Ovary (tissue), 9 donors: ENCODE data around the gene TBX2. TPM values are rescaled to one million over a fixed set of nuclear protein-coding genes. Genes with fewer than 3 reads are reported as not detected.
"Not testable (repeated sequence)": the region's sequence is repeated elsewhere in the genome, so short reads cannot be mapped to it uniquely, and the experiment has no call there.

Source experiments
- DNase-seq, 5 donors: peaks; one replicate each; pipeline ENCODE4 v3.0.0-alpha.2; 2019 to 2020
- H3K27ac ChIP-seq, 2 donors: fragments of 200-600 bp; one replicate each; pipeline versions ENCODE4 v1.5.1 to v1.8.0; 2019 to 2022
- H3K27me3 ChIP-seq: fragments of 200-600 bp; one replicate; pipeline ENCODE4 v1.8.0; 2022
- H3K36me3 ChIP-seq: fragments of 200-600 bp; sonication (generic); one replicate; pipeline ENCODE4 v1.5.1; 2019
- H3K4me1 ChIP-seq: one replicate; pipeline ENCODE4 v1.8.1; 2013; ENCODE audit warnings: mild to moderate bottlenecking, moderate library complexity; ENCODE audit not compliant: insufficient read depth
- H3K4me3 ChIP-seq: fragments of 200-600 bp; sonication (generic); one replicate; pipeline ENCODE4 v1.5.1; 2017
- H3K9me3 ChIP-seq, 2 donors: fragments of 200-600 bp in 1 of 2; sonication (generic) in 1 of 2; one replicate each; pipeline versions ENCODE4 v1.5.1 to v1.8.1; 2013 to 2019; ENCODE audit warnings: mild to moderate bottlenecking in 1 of 2, moderate library complexity in 1 of 2
- EP300 ChIP-seq: sonication (generic); formaldehyde crosslinking; IDR thresholded peaks from one replicate; pipeline ENCODE4 v1.6.1; 2017; ENCODE audit warnings: antibody characterized with exemption
- POLR2A ChIP-seq: fragments of 450-650 bp; IDR thresholded peaks from one replicate; pipeline ENCODE4 v1.6.1; 2017; ENCODE audit warnings: antibody characterized with exemption, mild to moderate bottlenecking, moderate library complexity
- WGBS, 3 donors: extraction: QIAGEN DNeasy Blood & Tissue Kit in 1 of 3; methylation state at CpG; one replicate each; pipeline versions ENCODE4 v1.1.5 to v1.1.7; 2013 to 2017; 5-methylcytosine and 5-hydroxymethylcytosine counted together
- intact Hi-C, 4 donors: fragments of 100-400 bp; cut with DNase I; formaldehyde crosslinking; loops; one replicate each; pipeline versions ENCODE4 v1.11.0 to v1.15.1; 2022 to 2023
- polyA plus RNA-seq, 2 donors: library from polyadenylated mRNA; stranded (reverse); fragments of 200-250 nt in 1 of 2; fragments of 350-450 nt in 1 of 2; fragmentation: Illumina TruSeq in 1 of 2; extraction: RNeasy Lipid Tissue Mini Kit (QIAGEN cat#74804) in 1 of 2; gene quantifications; one replicate each; pipeline ENCODE4 v1.2.3, GENCODE V29; 2013 to 2014
- total RNA-seq, 7 donors: library from RNA; depleted of rRNA in 2 of 7; stranded (reverse); fragments of >200 nt in 2 of 7; fragmentation: NEBNext Ultra II Directional in 3 of 7; extraction: Animal tissue kit (Norgen Biotek cat#: 25700) in 3 of 7; gene quantifications; one replicate each; pipeline versions ENCODE4 v1.1.0 to v1.2.4, GENCODE V29; 2016 to 2023
- TF ChIP-seq, protein P1 (sequence below), 3 donors: fragments of 450-650 bp in 2 of 3; fragments of 200-600 bp in 1 of 3; IDR thresholded peaks; one replicate each; pipeline versions ENCODE4 v1.5.1 to v1.8.0; 2016 to 2022; ENCODE audit warnings: antibody characterized with exemption in 3 of 3, mild to moderate bottlenecking in 1 of 3
- donor health status: DM: no; HTN: no; CAD: no; lungs with moderate emphysema.
- donor health status: DM: no; HTN: no; CAD: no.
- donor health status: Bipolar disorder and iron deficiency.
- donor health status: DM: yes; HTN: yes; CAD: no.
- donor health status: DM: no; HTN: no; CAD: no.
- donor health status: DM: yes; HTN: yes; CAD: no.

Gene TBX2
- total and polyA plus RNA-seq, 9 donors = 4.8 to 22.2 (median 16.0) TPM

DNA sequence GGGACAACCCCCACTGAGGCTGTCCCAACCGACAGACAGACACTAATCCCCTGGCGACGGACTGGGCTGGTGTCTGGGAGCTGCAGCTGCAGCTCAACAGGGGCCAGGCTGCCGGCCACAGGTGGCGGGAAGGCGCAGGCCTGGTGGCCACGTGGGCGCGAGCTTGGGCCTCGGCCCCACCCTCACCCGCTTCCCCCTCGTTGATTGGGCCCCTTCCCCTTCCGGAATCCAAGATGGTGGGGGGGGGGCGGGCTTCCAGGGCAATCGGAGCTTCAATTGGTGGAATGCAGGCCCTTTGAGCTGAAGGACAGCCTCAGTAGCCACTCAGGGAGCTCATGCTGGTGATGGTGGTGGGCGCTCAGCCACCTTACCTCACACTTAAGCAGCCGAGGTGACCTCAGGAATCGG lies 43.8 kb downstream of the TBX2 start:
- no peak overlapping the region for H3K4me3 ChIP-seq
- TF ChIP-seq, protein P1, sequence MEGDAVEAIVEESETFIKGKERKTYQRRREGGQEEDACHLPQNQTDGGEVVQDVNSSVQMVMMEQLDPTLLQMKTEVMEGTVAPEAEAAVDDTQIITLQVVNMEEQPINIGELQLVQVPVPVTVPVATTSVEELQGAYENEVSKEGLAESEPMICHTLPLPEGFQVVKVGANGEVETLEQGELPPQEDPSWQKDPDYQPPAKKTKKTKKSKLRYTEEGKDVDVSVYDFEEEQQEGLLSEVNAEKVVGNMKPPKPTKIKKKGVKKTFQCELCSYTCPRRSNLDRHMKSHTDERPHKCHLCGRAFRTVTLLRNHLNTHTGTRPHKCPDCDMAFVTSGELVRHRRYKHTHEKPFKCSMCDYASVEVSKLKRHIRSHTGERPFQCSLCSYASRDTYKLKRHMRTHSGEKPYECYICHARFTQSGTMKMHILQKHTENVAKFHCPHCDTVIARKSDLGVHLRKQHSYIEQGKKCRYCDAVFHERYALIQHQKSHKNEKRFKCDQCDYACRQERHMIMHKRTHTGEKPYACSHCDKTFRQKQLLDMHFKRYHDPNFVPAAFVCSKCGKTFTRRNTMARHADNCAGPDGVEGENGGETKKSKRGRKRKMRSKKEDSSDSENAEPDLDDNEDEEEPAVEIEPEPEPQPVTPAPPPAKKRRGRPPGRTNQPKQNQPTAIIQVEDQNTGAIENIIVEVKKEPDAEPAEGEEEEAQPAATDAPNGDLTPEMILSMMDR (IDR thresholded peaks at IDR 0.05) = no peak
- TF ChIP-seq EP300 = no peak
- no peak for TF ChIP-seq POLR2A
- H3K9me3 ChIP-seq = no peaks in the 10 kb centered on the region
- no peaks in the 10 kb centered on the region for H3K4me1 ChIP-seq
- 50 to 83% (median 71%) methylated on average over 16 to 18 of the region's 18 CpGs for WGBS, 3 donors
- H3K36me3 ChIP-seq = no peaks in the 10 kb centered on the region
- no peak overlapping the region for H3K27ac ChIP-seq
- intact Hi-C loops = no loop called here
- no peak for DNase-seq
- no peaks in the 10 kb centered on the region for H3K27me3 ChIP-seq

DNA sequence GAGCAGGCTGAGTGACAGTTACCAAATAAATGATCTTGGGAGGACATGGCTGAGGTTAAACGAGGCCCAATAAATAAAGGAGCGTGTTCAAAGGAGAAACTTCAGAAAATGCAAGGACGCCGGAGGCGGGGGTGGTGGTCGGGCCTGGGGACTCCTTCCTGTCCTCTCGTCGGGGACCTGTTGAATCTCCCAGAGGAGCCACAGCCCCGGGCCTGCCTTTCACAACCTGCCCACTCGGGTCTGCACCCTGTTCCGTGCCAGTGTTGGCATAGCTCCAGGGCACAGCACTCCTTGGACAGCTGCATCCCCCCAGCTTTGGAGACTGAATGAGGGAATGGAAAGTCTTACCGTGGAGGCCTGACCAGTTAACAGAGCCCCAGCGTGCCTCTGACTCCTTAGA lies 44.4 kb downstream of the TBX2 start:
- Histone ChIP-seq H3K27me3 (no peaks in the 10 kb centered on the region), H3K27ac (no peak overlapping the region), H3K4me3 (no peak overlapping the region), H3K4me1 (no peaks in the 10 kb centered on the region), H3K9me3 (no peaks in the 10 kb centered on the region), H3K36me3 (no peaks in the 10 kb centered on the region)
- no peak for DNase-seq
- WGBS, 3 donors = 72 to 80% (median 75%) methylated on average over 13 of the region's 13 CpGs
- TF ChIP-seq EP300 (no peak), POLR2A (no peak)
- TF ChIP-seq, protein P1 (IDR thresholded peaks at IDR 0.05) = no peak
- intact Hi-C loops = no loop called here

DNA sequence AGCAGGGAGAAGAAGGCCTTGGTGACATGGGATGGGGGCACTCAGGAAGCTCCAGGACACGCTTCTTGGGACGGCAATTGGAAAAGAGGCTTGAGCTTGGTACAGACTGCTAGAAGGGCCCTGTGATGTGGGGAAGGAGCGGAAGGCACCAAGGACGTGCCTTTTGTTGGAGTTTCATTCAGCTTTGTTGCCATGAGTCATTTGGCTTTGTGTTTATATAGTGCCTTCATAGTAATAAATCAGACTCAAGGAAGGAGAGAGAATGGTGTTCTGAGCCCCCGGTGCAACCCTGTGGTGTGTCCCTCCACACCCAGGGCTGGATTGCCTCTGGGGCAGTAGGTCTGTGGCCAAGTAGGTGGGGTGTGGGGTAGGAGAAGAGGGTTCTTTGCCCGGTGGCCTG lies 45.2 kb downstream of the TBX2 start:
- H3K36me3 ChIP-seq = no peaks in the 10 kb centered on the region
- TF ChIP-seq EP300 (no peak), POLR2A (no peak)
- TF ChIP-seq, protein P1 (IDR thresholded peaks at IDR 0.05) = no peak
- H3K27ac ChIP-seq = no peak overlapping the region
- DNase-seq = no peak
- H3K9me3 ChIP-seq = no peaks in the 10 kb centered on the region
- no peak overlapping the region for H3K4me3 ChIP-seq
- no peaks in the 10 kb centered on the region for H3K27me3 ChIP-seq
- WGBS, 3 donors = 61 to 69% (median 68%) methylated on average over 6 of the region's 6 CpGs
- intact Hi-C loops = no loop called here
- H3K4me1 ChIP-seq = no peaks in the 10 kb centered on the region

DNA sequence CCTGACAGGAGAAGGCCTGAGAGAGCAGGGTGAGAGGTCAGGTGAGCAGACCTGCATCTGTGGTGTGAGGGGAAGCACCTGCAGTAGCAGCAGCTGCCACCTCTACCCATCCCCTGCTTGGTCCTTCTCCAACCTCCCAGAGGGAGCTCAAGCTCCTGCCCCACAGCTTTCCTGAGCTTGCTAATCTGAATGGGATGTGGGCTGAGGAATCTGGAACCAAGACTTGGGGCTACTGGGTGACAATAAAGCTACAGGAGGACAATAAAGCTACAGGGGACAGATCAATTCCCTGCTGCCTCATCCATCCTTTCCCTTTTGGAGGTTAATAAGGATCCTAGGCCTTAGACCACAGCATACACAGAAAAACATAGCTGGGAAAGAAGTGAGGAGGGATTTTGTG lies 47.7 kb downstream of the TBX2 start:
- H3K27me3 ChIP-seq = no peaks in the 10 kb centered on the region
- H3K4me3 ChIP-seq = no peak overlapping the region
- H3K36me3 ChIP-seq = no peaks in the 10 kb centered on the region
- intact Hi-C loops = no loop called here
- no peaks in the 10 kb centered on the region for H3K4me1 ChIP-seq
- H3K9me3 ChIP-seq = no peaks in the 10 kb centered on the region
- H3K27ac ChIP-seq = no peak overlapping the region
- DNase-seq = no peak
- TF ChIP-seq POLR2A (no peak), EP300 (no peak)
- TF ChIP-seq, protein P1 (IDR thresholded peaks at IDR 0.05) = no peak

DNA sequence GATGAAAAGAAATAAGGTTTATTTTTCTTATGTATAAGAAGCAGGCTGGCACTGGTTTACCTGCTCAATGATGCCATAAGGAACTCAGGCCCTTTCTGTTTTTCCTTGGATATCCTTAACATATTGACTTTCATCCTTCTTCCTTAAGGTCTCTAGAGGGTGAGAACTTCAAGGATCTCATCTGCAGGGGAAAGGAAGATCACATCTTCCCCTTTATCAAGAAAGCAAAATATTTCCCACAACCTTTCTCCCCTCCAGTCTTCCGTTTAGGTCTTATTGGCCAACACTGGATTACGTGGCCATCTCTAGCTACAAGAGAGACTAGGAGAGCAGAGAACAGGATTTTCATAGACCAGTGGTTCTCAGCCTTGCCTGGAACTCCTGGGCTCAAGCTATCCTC lies 48.4 kb downstream of the TBX2 start:
- DNase-seq = no peak
- no peaks in the 10 kb centered on the region for H3K4me1 ChIP-seq
- intact Hi-C loops = no loop called here
- no peaks in the 10 kb centered on the region for H3K27me3 ChIP-seq
- H3K27ac ChIP-seq = no peak overlapping the region
- WGBS, 3 donors = 75 to 78% (median 76%) methylated on average over 2 of the region's 2 CpGs
- H3K36me3 ChIP-seq = no peaks in the 10 kb centered on the region
- H3K9me3 ChIP-seq = no peaks in the 10 kb centered on the region
- TF ChIP-seq POLR2A (no peak), EP300 (no peak)
- TF ChIP-seq, protein P1 (IDR thresholded peaks at IDR 0.05) = no peak
- H3K4me3 ChIP-seq = no peak overlapping the region

DNA sequence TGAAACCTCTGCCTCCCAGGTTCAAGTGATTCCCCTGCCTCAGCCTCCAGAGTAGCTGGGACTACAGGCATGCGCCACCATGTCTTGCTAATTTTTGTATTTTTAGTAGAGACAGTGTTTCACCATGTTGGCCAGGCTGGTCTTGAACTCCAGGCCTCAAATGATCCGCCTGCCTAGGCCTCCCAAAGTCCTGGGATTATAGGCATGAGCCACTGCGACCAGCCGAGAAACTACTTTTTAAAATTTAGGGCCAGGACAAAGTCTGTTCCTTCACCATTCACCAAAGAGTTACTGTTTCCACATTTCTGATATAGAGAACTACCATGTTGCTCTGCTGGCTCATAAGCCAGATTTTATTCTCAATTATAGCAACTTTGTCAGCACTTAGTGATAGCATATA lies 49.5 kb downstream of the TBX2 start:
- H3K36me3 ChIP-seq, H3K27ac ChIP-seq, DNase-seq, H3K9me3 ChIP-seq, H3K27me3 ChIP-seq, H3K4me3 ChIP-seq, intact Hi-C loops, H3K4me1 ChIP-seq: not testable (repeated sequence)
- WGBS, 3 donors = 80 to 95% (median 85%) methylated on average over 4 of the region's 4 CpGs
